Uterus (tissue), 4 donors: ENCODE results near the gene KIRREL3. TPM values are rescaled to one million over a fixed set of nuclear protein-coding genes. Genes with fewer than 3 reads are reported as not detected.

Source experiments
- DNase-seq, 2 donors: peaks; one replicate each; pipeline ENCODE4 v3.0.0-alpha.2; 2019 to 2020
- H3K27ac ChIP-seq, 2 donors: fragments of 200-600 bp; sonication (generic); 1 replicate in 1 of 2; 2 replicates in 1 of 2; pipeline ENCODE4 v1.5.1; 2016 to 2018
- H3K27me3 ChIP-seq, 2 donors: fragments of 200-600 bp; sonication (generic); one replicate each; pipeline ENCODE4 v1.5.1; 2018 to 2019; ENCODE audit warnings: control low read depth in 1 of 2
- H3K36me3 ChIP-seq, 2 donors: fragments of 200-600 bp; sonication (generic); one replicate each; pipeline ENCODE4 v1.5.1; 2019; ENCODE audit warnings: control low read depth in 1 of 2
- H3K4me1 ChIP-seq, 2 donors: fragments of 200-600 bp; sonication (generic); one replicate each; pipeline ENCODE4 v1.5.1; 2018 to 2019; ENCODE audit warnings: control low read depth in 1 of 2
- H3K4me3 ChIP-seq, 2 donors: fragments of 200-600 bp; sonication (generic); 1 replicate in 1 of 2; 2 replicates in 1 of 2; pipeline ENCODE4 v1.5.1; 2018 to 2019; ENCODE audit warnings: mild to moderate bottlenecking in 1 of 2
- H3K9me3 ChIP-seq, 2 donors: fragments of 200-600 bp; sonication (generic); one replicate each; pipeline ENCODE4 v1.5.1; 2019; ENCODE audit warnings: control low read depth in 1 of 2
- POLR2A ChIP-seq, 2 donors: fragments of 450-650 bp; IDR thresholded peaks; one replicate each; pipeline ENCODE4 v1.6.1; 2016; ENCODE audit warnings: antibody characterized with exemption in 2 of 2, mild to moderate bottlenecking in 1 of 2, moderate library complexity in 1 of 2
- intact Hi-C: fragments of 100-400 bp; cut with DNase I; formaldehyde crosslinking; loops from one replicate; pipeline ENCODE4 v1.15.1; 2023; ENCODE audit warnings: low total_unique reads
- total RNA-seq, 4 donors: library from RNA; depleted of rRNA in 3 of 4; stranded (reverse); fragments of >200 nt in 3 of 4; gene quantifications; one replicate each; pipeline versions ENCODE4 v1.1.0 to v1.2.4, GENCODE V29; 2014 to 2023
- TF ChIP-seq, protein P1 (sequence below), 4 experiments: fragments of 200-600 bp in 2 of 4; fragments of 450-650 bp in 2 of 4; sonication (generic) in 2 of 4; IDR thresholded peaks; one replicate each; pipeline ENCODE4 v1.5.1; 2016 to 2019; ENCODE audit warnings: antibody characterized with exemption in 4 of 4, mild to moderate bottlenecking in 2 of 4, moderate library complexity in 1 of 4
- donor health status: DM: yes; HTN: yes; CAD: no.

The KIRREL3 gene
- total RNA-seq, 4 donors from 2014 or later = 10.0 TPM; not detected in 3

DNA sequence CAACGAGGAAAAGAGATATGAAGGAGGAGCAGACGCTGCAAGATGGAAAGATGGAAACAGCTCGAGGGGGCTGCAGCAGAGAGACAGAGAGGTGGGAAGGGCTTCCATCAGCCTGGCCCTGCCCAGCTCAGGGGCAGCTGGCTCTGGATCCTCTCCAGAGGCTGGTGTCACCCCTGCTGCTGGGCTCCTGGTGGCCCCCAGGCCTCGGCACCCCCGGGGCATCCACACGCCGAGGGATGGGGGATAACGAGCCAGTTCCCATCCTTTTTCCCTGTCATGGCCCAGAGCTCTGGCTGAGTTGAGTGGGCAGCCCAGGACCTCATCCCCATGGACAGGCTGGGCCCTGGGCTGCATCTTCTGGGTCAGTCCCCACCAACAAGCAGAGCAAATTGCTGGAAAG lies 542.8 kb downstream of the KIRREL3 start:
- no peak for DNase-seq
- intact Hi-C loops = no loop called here
- Histone ChIP-seq H3K9me3 (no peaks in the 10 kb centered on the region), H3K36me3 (no peaks in the 10 kb centered on the region), H3K4me3 (no peak overlapping the region), H3K27me3 (peaks cover 0 to 3% of the 10 kb centered on the region in 2 donors), H3K27ac (no peak overlapping the region), H3K4me1 (no peaks in the 10 kb centered on the region)
- no peak for TF ChIP-seq POLR2A (IDR thresholded peaks at IDR 0.05)
- TF ChIP-seq, protein P1, sequence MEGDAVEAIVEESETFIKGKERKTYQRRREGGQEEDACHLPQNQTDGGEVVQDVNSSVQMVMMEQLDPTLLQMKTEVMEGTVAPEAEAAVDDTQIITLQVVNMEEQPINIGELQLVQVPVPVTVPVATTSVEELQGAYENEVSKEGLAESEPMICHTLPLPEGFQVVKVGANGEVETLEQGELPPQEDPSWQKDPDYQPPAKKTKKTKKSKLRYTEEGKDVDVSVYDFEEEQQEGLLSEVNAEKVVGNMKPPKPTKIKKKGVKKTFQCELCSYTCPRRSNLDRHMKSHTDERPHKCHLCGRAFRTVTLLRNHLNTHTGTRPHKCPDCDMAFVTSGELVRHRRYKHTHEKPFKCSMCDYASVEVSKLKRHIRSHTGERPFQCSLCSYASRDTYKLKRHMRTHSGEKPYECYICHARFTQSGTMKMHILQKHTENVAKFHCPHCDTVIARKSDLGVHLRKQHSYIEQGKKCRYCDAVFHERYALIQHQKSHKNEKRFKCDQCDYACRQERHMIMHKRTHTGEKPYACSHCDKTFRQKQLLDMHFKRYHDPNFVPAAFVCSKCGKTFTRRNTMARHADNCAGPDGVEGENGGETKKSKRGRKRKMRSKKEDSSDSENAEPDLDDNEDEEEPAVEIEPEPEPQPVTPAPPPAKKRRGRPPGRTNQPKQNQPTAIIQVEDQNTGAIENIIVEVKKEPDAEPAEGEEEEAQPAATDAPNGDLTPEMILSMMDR (IDR thresholded peaks at IDR 0.05) = no peak

DNA sequence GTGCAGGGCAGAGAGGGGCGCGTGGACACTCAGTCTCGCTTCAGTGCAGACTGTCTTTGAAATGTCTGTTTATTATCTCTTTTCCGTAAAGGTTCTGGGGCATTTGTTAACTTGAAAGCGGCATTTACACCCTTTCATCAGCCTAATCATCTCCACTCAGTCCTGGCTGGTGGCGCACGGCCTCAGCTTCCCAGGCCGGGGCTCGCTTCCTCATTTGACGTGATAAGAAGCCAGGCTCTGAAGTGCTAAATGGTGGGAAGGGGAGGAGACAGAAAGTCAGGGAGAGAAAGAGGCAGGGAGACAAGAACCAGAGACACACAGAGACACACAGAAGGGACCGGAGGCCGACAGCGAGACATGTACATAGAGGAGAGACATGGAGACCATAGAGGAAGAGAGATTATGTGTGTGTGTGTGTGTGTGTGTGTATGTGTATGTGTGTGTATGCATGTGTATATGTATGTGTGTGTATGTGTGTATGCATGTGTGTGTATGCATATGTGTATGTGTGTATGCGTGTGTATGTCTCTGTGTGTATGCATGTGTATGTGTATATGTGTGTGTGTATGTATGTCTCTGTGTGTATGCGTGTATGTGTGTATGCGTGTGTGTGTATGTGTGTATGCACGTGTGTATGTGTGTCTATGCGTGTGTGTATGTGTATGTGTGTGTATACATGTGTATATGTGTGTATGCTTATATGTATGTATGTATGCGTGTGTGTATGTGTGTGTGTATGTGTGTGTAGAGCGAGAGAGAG lies 543.6 kb downstream of the KIRREL3 start:
- peaks cover 0 to 3% of the 10 kb centered on the region in 2 donors for H3K27me3 ChIP-seq
- intact Hi-C loops = no loop called here
- DNase-seq = no peak

DNA sequence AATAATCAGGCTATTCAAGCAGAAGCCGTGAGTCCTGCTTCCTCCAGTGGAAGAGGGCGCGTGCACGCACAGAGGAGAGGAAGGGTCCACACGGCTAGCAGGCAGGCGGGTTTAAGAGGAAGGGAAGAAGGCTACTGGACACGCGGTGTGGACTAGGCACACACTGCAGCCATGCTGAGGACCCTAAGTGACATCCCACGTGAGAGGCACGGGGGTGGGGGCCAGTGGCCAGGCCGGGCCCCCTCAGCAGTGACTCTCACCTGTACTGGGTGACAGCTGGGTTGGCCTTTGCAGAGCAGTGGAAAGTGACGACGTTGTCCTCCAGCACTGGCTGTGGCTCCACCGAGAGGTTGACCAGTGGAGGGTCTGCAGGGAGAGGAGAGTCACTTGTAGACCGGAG lies 544.5 kb downstream of the KIRREL3 start:
- H3K9me3 ChIP-seq = no peaks in the 10 kb centered on the region
- intact Hi-C loops = no loop called here
- peaks cover 0 to 3% of the 10 kb centered on the region in 2 donors for H3K27me3 ChIP-seq
- H3K4me1 ChIP-seq = no peaks in the 10 kb centered on the region
- no peak for DNase-seq
- no peak overlapping the region for H3K4me3 ChIP-seq
- H3K36me3 ChIP-seq = no peaks in the 10 kb centered on the region
- TF ChIP-seq, protein P1 (IDR thresholded peaks at IDR 0.05) = no peak
- TF ChIP-seq POLR2A (IDR thresholded peaks at IDR 0.05) = no peak
- no peak overlapping the region for H3K27ac ChIP-seq

More for the DNA sequence above, 543.6 kb downstream of the KIRREL3 start:
- Histone ChIP-seq H3K4me3 (no peak overlapping the region), H3K9me3 (no peaks in the 10 kb centered on the region), H3K27ac (no peak overlapping the region), H3K36me3 (no peaks in the 10 kb centered on the region), H3K4me1 (no peaks in the 10 kb centered on the region)
- no peak for TF ChIP-seq POLR2A (IDR thresholded peaks at IDR 0.05)
- TF ChIP-seq, protein P1 (IDR thresholded peaks at IDR 0.05) = no peak

DNA sequence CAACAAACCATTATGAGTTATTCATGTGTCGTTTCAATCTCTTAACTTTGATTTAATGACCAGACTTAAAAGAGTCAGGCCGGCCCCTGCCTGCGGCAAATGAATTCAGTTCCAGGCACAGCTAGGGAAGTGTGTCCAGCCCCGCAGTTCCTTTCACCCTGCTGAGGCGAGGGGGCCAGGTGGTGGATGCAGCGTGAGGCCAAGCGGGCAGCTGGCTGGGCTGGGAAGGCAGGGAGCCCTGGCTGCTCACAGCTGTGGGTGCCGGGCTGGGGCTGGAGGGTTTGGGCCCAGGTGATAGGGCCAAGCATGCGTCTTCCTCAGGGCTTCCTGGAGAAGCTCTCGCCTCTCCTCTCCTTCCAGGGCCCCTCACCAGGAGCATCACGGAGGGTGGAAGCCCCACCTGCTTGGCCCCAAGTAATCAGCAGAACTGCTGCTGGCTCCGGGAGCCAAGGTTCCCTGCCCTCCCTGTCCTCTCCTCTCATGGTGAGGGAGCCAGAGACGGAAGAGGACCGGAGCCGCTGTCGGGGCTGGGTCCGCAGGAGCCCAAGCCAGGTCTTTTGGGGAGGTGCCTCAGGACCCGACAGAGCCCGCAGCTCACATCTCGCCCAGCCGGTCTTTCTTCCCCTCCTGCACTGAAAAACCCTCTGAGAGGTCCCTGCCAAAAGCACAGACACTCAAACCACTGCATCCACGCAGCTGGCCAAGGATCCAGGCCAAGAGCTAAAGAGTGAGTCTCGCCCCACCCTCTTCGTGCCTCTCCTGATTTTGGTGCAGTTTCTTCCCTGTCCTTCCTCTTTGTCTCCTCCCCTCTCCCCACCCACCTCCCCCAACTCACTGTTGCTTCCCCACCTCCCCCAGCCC lies 548.1 kb downstream of the KIRREL3 start:
- intact Hi-C loops = no loop called here
- Histone ChIP-seq H3K4me3 (no peak overlapping the region), H3K4me1 (no peaks in the 10 kb centered on the region), H3K9me3 (no peaks in the 10 kb centered on the region), H3K36me3 (no peaks in the 10 kb centered on the region), H3K27ac (no peak overlapping the region), H3K27me3 (peaks cover 0 to 3% of the 10 kb centered on the region in 2 donors)
- TF ChIP-seq POLR2A (IDR thresholded peaks at IDR 0.05) = no peak
- TF ChIP-seq, protein P1 (IDR thresholded peaks at IDR 0.05) = no peak
- DNase-seq = no peak
